Measurements from ENCODE around the gene TMC4. TPM values are rescaled to one million over a fixed set of nuclear protein-coding genes. Genes with fewer than 3 reads are reported as not detected.

The TMC4 gene
- total and polyA plus RNA-seq, 9 donors: 0.45 to 103 (median 6.3) TPM

- Histone ChIP-seq H3K27me3 (no peaks in the 10 kb centered on the region), H3K36me3 (no peaks in the 10 kb centered on the region), H3K4me1 (ENCODE audit: insufficient read depth) (no peaks in the 10 kb centered on the region), H3K27ac (no peak overlapping the region), H3K4me3 (no peak overlapping the region), H3K9me3 (no peaks in the 10 kb centered on the region)
- no peak for DNase-seq
- 93 to 95% (median 93%) methylated on average over 40 to 41 of the region's 41 CpGs for WGBS, 3 donors
- TF ChIP-seq EP300 (IDR thresholded peaks at IDR 0.05): no peak
- no peak for TF ChIP-seq CTCF (IDR thresholded peaks at IDR 0.05)
- no peak for TF ChIP-seq POLR2A (IDR thresholded peaks at IDR 0.05)
- intact Hi-C loops (cut with DNase I): no loop called here
Measured at GRCh38 chr19:54128796-54129616, 44.0 kb downstream of the TMC4 start.

DNA sequence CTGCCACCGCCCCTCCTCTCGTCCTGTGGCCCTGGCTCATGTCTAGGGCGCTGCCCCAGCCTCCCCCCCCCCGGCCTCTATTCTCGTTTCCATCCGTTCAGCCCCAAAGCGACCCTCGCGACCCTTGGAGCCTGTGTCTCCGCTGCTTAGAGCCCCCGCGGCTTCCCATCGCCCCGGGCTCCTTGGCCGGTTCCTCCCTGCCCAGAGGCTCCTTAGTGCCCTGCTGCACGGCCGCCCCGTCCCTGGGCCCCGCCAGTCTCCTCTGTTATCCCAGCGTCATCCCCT is 44.6 kb downstream of the TMC4 start:
- intact Hi-C loops (cut with DNase I): no loop called here
- H3K4me3 ChIP-seq: no peak overlapping the region
- no peaks in the 10 kb centered on the region for H3K36me3 ChIP-seq
- no peak overlapping the region for H3K27ac ChIP-seq
- H3K9me3 ChIP-seq: no peaks in the 10 kb centered on the region
- no peak for DNase-seq
- no peaks in the 10 kb centered on the region for H3K27me3 ChIP-seq
- 86 to 88% (median 88%) methylated on average over 20 of the region's 20 CpGs for WGBS, 3 donors
- no peaks in the 10 kb centered on the region for H3K4me1 ChIP-seq (ENCODE audit: insufficient read depth)
- TF ChIP-seq CTCF (IDR thresholded peaks at IDR 0.05) (no peak), EP300 (IDR thresholded peaks at IDR 0.05) (no peak), POLR2A (IDR thresholded peaks at IDR 0.05) (no peak)

DNA sequence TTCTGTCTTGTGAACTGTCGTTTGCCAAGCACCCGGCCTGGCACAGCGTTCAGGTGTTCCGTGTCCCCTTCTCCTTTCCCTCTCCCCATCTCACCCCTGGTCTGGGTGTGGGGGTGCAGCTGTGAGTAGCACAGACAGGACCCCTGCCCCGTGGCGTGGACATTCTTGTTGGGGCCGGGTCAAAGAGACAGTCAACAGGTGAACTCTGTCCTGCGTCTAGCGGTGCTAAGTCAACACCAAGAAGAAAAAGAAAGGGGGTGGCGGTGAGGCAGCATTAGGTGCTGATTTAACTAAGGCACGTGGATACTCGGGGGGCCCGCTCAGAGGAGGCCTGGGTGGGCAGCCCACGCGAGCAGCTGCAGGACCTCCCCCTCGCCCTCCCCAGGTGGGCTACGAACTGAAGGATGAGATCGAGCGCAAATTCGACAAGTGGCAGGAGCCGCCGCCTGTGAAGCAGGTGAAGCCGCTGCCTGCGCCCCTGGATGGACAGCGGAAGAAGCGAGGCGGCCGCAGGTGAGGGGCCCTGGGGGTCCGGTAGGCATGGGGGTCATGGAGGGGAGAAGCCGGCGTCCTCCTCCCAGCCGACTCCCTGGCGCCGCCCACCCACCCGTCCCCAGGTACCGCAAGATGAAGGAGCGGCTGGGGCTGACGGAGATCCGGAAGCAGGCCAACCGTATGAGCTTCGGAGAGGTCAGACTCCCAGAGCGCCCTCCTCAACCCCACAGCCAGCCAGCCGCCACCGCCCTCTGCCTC is 45.1 kb downstream of the TMC4 start:
- WGBS, 3 donors: 87 to 94% (median 89%) methylated on average over 44 of the region's 44 CpGs

GRCh38 chr19:54125713-54126112 is 47.2 kb downstream of the TMC4 start:
- DNase-seq: no peak
- Histone ChIP-seq H3K27ac (no peak overlapping the region), H3K4me3 (no peak overlapping the region), H3K27me3 (no peaks in the 10 kb centered on the region), H3K36me3 (no peaks in the 10 kb centered on the region), H3K4me1 (ENCODE audit: insufficient read depth) (no peaks in the 10 kb centered on the region), H3K9me3 (no peaks in the 10 kb centered on the region)
- TF ChIP-seq EP300 (IDR thresholded peaks at IDR 0.05): no peak
- TF ChIP-seq POLR2A (IDR thresholded peaks at IDR 0.05): no peak
- no peak for TF ChIP-seq CTCF (IDR thresholded peaks at IDR 0.05)
- intact Hi-C loops (cut with DNase I): no loop called here
- 83 to 89% (median 86%) methylated on average over 9 of the region's 9 CpGs for whole genome bisulfite sequencing, 3 donors

More for the DNA sequence above, 45.1 kb downstream of the TMC4 start:
- intact Hi-C loops (cut with DNase I): no loop called here
- Histone ChIP-seq H3K36me3 (no peaks in the 10 kb centered on the region), H3K4me1 (ENCODE audit: insufficient read depth) (no peaks in the 10 kb centered on the region), H3K9me3 (no peaks in the 10 kb centered on the region), H3K4me3 (no peak overlapping the region), H3K27me3 (no peaks in the 10 kb centered on the region), H3K27ac (no peak overlapping the region)
- TF ChIP-seq EP300 (IDR thresholded peaks at IDR 0.05) (no peak), CTCF (IDR thresholded peaks at IDR 0.05) (no peak), POLR2A (IDR thresholded peaks at IDR 0.05) (no peak)
- DNase-seq: no peak

Measured in ovary (tissue), 9 donors.